Karpas-422 (cell line): ENCODE data around the gene PCP2. TPM values are rescaled to one million over a fixed set of nuclear protein-coding genes. Genes with fewer than 3 reads are reported as not detected.

Source experiments
- DNase-seq: peaks from one replicate; pipeline ENCODE4 v3.0.0-alpha.2; 2015
- H2AFZ ChIP-seq: fragments of 200-600 bp; sonication (generic); 2 replicates; pipeline ENCODE4 v1.6.1; 2014; ENCODE audit warnings: antibody characterized with exemption, low read length, mixed read lengths
- H3K27ac ChIP-seq: fragments of 200-600 bp; sonication (generic); 2 replicates; pipeline ENCODE4 v1.5.1; 2014; ENCODE audit warnings: mild to moderate bottlenecking, low read length, moderate library complexity
- H3K27me3 ChIP-seq: fragments of 200-600 bp; sonication (generic); 2 replicates; pipeline ENCODE4 v1.6.1; 2014; ENCODE audit warnings: low read length, mixed read lengths
- H3K36me3 ChIP-seq: fragments of 200-600 bp; sonication (generic); 2 replicates; pipeline ENCODE4 v1.6.1; 2014; ENCODE audit warnings: low read length, mixed read lengths; ENCODE audit not compliant: insufficient read depth
- H3K4me1 ChIP-seq: fragments of 200-600 bp; sonication (generic); 2 replicates; pipeline ENCODE4 v1.6.1; 2014; ENCODE audit warnings: mild to moderate bottlenecking, low read length, mixed read lengths
- H3K4me2 ChIP-seq: fragments of 200-600 bp; sonication (generic); 2 replicates; pipeline ENCODE4 v1.6.1; 2014; ENCODE audit warnings: low read length, low read depth, mild to moderate bottlenecking; ENCODE audit not compliant: poor library complexity, severe bottlenecking
- H3K4me3 ChIP-seq: fragments of 200-600 bp; sonication (generic); 2 replicates; pipeline ENCODE4 v1.5.1; 2014; ENCODE audit warnings: mild to moderate bottlenecking, antibody characterized with exemption, low read length, mixed read lengths
- H3K79me2 ChIP-seq: fragments of 200-600 bp; sonication (generic); 2 replicates; pipeline ENCODE4 v1.6.1; 2014; ENCODE audit warnings: mild to moderate bottlenecking, low read length, mixed read lengths
- H3K9ac ChIP-seq: fragments of 200-600 bp; sonication (generic); 2 replicates; pipeline ENCODE4 v1.6.0; 2014; ENCODE audit warnings: low read length
- H3K9me2 ChIP-seq: fragments of 200-600 bp; sonication (generic), shearing (Covaris generic); replicated peaks from 2 replicates; pipeline ENCODE4 v1.6.0; 2014; ENCODE audit warnings: mild to moderate bottlenecking, low read length, moderate library complexity; ENCODE audit not compliant: insufficient read depth
- H3K9me3 ChIP-seq: fragments of 300-700, 200-600 bp; sonication (generic); 2 replicates; pipeline ENCODE4 v1.6.1; 2014; ENCODE audit warnings: low read length, mixed read lengths
- H4K20me1 ChIP-seq: fragments of 200-600 bp; sonication (generic); 2 replicates; pipeline ENCODE4 v1.6.1; 2014; ENCODE audit warnings: mild to moderate bottlenecking, antibody characterized with exemption, low read length, low read depth; ENCODE audit not compliant: insufficient read depth
- total RNA-seq: library from RNA; depleted of rRNA; stranded (reverse); fragments of >200 nt; shearing (Covaris generic); gene quantifications from 2 replicates; pipeline ENCODE4 v1.2.3, GENCODE V29; 2014; ENCODE audit warnings: low replicate concordance

PCP2 gene
- total RNA-seq, 1 experiment from 2014 or later = not detected

DNA sequence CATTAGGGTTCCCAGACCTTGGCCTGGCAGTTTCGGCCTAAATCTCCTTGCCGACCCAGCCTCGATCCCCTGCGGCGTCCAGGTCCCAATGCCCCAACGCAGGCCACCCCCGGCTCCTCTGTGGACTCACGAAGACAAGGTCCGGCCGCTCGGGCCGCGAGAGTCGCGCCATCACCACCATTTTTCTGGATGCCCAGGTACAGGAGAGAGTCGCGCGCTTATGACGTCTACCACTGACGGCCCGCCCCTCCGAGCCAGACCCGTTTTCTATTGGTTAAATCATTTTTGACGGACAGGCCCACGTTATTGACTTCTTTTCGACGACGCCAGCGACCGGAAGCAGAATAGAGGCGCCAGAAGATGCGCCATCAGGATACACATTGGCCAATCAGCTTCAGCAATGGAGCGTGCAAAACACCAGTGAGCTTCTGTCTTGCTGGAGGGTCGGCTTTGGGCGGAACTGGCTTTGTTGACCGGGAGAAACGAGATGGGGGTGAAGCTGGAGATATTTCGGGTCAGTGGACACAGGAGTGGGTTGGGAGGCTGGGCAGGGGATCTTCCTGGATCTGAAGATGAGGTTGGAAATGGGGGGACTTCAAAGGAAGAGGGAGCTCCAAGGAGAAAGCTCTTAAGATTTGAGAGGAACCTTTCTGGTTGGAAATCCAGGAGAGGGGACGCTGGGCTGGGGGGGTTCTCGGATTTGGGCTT lies 4.0 kb downstream of the PCP2 start, which contains the start of the genes PET100 and XAB2:
TSS of gene PET100 (plus strand) at position 447 of the 708 bp plus-strand sequence. CDS start at position 488, 41 bp downstream.
TSS of gene XAB2 (minus strand) at position 199 of the 708 bp plus-strand sequence. CDS start at position 181, 18 bp downstream.
- peaks cover 19% of the 10 kb centered on the region for H3K4me1 ChIP-seq
- H3K79me2 ChIP-seq = peaks cover 53% of the 10 kb centered on the region
- H3K9ac ChIP-seq = peak within 1 kb of the TSS; percentile 95
- H3K4me3 ChIP-seq = peak within 1 kb of the TSS; percentile 97
- no peaks in the 10 kb centered on the region for H3K36me3 ChIP-seq
- peak; percentile 98 for DNase-seq
- no peaks in the 10 kb centered on the region for H3K9me2 ChIP-seq
- H3K4me2 ChIP-seq = peak within 1 kb of the TSS; percentile 92
- H4K20me1 ChIP-seq = peaks cover 20% of the 10 kb centered on the region; the same call in 1 of the 2 replicates
- no peak within 1 kb of the TSS for H2AFZ ChIP-seq
- H3K27ac ChIP-seq = no peak within 1 kb of the TSS
- H3K27me3 ChIP-seq = no peaks in the 10 kb centered on the region
- no peaks in the 10 kb centered on the region for H3K9me3 ChIP-seq

DNA sequence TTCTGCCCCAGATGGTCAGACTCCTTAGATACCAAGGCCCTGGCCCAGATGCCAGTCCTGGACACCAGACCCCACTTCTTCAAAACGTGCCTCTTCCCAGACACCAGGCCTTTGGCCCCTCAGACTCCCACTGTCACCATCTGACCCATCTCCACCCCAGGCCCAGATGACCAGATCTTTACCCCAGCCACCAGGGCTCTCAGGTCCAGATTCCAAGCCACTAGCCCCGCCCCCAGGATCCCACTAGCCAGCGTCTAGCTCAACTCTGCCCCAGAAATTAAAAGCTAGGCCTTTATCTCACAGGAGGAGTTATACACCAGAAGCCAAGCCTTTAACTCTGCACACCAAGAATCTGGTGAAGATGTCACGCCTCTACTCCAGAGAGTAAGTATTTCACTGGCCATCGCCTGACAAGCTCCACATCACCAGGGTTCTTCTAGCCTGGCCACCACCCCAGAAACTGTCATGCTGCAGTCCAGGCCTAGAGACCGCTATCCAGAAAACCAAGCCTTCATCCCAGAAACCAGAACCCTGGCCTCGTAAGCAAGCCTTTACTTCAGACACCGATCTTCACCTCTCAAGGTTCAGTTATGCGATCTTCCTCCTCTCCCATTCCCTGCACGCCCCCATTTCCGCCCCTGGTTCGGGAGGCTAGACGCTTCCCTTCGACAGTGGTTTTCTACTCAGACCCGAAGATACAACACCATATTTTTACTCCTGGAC lies 4.8 kb downstream of the PCP2 start:
- H2AFZ ChIP-seq = no peak overlapping the region
- no peak for DNase-seq
- H3K36me3 ChIP-seq = no peaks in the 10 kb centered on the region
- no peaks in the 10 kb centered on the region for H3K27me3 ChIP-seq
- peaks cover 19% of the 10 kb centered on the region for H3K4me1 ChIP-seq
- H3K9ac ChIP-seq = peak overlapping the region; percentile 88
- H3K9me3 ChIP-seq = no peaks in the 10 kb centered on the region
- H3K9me2 ChIP-seq = no peaks in the 10 kb centered on the region
- H4K20me1 ChIP-seq = peaks cover 20% of the 10 kb centered on the region; the same call in 1 of the 2 replicates
- peaks cover 53% of the 10 kb centered on the region for H3K79me2 ChIP-seq
- peak overlapping the region; percentile 97 for H3K4me3 ChIP-seq
- peak overlapping the region; percentile 87 for H3K4me2 ChIP-seq
- H3K27ac ChIP-seq = no peak overlapping the region

DNA sequence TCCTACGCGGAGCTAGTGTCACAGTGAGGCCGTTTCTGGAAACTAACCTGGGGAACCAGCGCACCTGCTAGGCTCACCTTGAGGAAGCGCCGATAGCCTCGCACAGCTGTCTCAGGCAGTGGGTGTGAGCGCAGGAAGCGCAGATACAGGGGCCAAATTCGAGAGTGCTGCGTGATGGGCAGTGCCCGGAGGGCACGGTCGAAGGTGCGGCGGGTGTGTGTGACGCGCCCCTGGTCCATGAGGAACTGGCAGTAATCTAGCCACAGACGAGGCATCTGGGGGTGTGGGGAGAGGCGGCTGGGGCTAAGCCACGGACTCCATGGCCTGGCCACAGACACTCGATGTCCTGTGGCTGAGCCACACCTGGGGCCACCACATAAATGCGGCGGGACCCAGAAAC lies 6.4 kb downstream of the PCP2 start:
- no peak for DNase-seq
- Histone ChIP-seq H3K36me3 (no peaks in the 10 kb centered on the region; the same call in 1 of the 2 replicates), H3K4me2 (no peak overlapping the region), H3K4me1 (peaks cover 19% of the 10 kb centered on the region), H3K4me3 (no peak overlapping the region), H2AFZ (no peak overlapping the region), H3K9ac (no peak overlapping the region), H4K20me1 (peaks cover 23% of the 10 kb centered on the region; the same call in 1 of the 2 replicates), H3K27ac (no peak overlapping the region), H3K79me2 (peaks cover 53% of the 10 kb centered on the region), H3K9me2 (no peaks in the 10 kb centered on the region), H3K27me3 (no peaks in the 10 kb centered on the region), H3K9me3 (no peaks in the 10 kb centered on the region)

DNA sequence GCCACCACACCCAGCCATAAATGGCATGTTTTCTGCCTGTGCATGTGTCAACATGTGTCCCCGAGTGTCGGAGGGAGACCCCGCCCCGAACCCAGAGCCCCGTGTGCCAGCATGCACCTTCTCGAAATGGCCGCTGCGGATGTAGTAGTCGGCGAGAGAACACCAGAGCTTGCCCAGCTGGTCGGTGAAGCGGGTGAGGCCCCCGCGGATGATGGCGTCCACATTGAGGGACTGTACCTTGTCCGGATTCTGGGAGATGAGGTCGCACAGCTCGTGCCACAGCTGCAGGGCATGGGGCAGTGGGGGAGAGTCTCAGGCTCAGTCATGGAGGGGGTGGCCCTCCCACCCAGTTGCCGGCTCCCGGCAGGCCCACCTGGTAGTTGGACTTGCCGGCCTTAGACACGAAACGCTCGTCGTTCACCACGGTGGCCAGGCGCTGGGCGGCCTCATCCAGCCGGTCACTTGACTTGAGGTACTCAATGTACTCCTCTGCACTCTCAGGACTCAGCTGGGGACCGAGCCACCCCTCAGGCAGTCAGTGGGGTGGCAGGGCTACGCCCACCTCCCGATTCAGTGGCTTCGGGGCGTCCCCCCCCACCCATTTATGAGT lies 7.7 kb downstream of the PCP2 start:
- Histone ChIP-seq H3K9me3 (no peaks in the 10 kb centered on the region), H4K20me1 (peaks cover 23% of the 10 kb centered on the region; the same call in 1 of the 2 replicates), H3K4me3 (no peak overlapping the region), H3K9ac (no peak overlapping the region), H3K27ac (no peak overlapping the region), H3K36me3 (no peaks in the 10 kb centered on the region; the same call in 1 of the 2 replicates), H3K4me2 (no peak overlapping the region), H3K9me2 (no peaks in the 10 kb centered on the region), H2AFZ (no peak overlapping the region), H3K79me2 (peaks cover 47% of the 10 kb centered on the region), H3K27me3 (no peaks in the 10 kb centered on the region), H3K4me1 (peaks cover 16% of the 10 kb centered on the region)
- no peak for DNase-seq

DNA sequence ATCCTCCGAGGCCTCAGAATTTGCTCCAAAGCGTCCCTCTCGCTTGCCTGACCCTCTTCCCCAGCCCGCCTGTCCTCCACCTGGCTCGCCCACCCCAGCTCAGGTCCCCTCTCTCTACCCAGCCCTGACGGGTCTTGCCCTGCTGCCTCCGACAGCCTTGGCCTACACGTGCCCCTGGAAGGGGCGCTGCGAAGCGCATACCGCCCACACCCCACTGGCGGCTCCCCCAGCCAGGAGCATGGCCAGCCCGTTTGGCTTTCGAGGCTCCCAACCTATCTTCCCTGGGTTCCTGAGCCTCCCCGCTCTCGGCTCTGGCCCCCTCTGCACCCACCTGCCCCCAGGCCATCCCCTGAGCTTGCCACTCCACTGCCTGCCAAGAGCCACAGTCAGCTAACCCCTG lies 8.7 kb downstream of the PCP2 start:
- H3K79me2 ChIP-seq = peaks cover 36% of the 10 kb centered on the region
- H3K27me3 ChIP-seq = no peaks in the 10 kb centered on the region
- no peak overlapping the region for H3K4me2 ChIP-seq
- no peaks in the 10 kb centered on the region for H3K9me3 ChIP-seq
- DNase-seq = no peak
- peaks cover 23% of the 10 kb centered on the region; the same call in 1 of the 2 replicates for H4K20me1 ChIP-seq
- no peak overlapping the region for H3K4me3 ChIP-seq
- no peaks in the 10 kb centered on the region; the same call in 1 of the 2 replicates for H3K36me3 ChIP-seq
- no peak overlapping the region for H2AFZ ChIP-seq
- H3K9me2 ChIP-seq = no peaks in the 10 kb centered on the region
- no peak overlapping the region for H3K9ac ChIP-seq
- no peak overlapping the region for H3K27ac ChIP-seq
- H3K4me1 ChIP-seq = peaks cover 9% of the 10 kb centered on the region

DNA sequence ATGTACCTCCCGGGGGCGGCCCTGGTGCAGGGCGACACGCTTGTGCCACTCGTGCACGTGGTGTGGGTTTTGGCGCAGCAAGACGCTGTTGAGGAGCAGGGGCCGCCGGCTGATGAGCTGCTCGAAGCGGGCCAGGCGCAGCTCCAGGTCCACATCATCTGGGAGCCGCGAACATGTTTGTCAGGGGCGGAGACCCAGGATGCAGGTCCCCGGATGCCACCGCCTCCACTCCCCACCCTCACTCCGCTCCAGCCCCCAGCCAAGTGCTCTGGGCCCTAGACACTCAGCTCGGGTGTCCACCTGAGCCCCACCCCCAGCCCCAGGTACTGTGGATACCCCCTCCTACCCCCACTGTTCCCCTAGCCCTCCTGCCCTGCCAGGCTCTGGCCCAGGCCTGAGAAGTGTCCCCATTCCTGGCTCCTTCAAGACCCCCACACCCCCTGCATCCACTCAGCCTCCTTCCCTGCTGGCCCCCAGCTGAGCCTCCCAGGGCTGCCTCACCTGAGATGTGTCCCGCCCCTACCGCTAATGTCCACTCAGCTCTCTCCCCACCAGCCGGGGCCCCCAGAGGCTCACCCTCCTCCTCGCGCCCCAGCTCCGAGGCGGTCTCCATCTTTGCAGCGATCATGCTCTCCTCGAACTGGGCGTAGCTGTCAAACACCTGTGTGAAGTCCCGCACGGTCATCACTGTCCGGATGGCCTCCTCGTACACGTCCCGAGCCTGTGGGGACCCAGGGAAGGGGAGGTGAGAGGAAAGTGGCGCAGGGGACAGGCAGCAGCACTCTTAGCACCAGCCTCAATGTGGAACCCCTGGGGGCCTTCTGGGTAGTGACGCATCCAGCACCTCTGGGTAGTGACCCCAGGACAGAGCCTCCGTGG lies 9.6 kb downstream of the PCP2 start:
- H3K9ac ChIP-seq = no peak overlapping the region
- no peak overlapping the region for H3K27ac ChIP-seq
- peaks cover 30% of the 10 kb centered on the region for H3K79me2 ChIP-seq
- H2AFZ ChIP-seq = no peak overlapping the region
- no peaks in the 10 kb centered on the region for H3K9me2 ChIP-seq
- H4K20me1 ChIP-seq = peaks cover 23% of the 10 kb centered on the region; the same call in 1 of the 2 replicates
- H3K36me3 ChIP-seq = no peaks in the 10 kb centered on the region; the same call in 1 of the 2 replicates
- no peaks in the 10 kb centered on the region for H3K9me3 ChIP-seq
- H3K4me2 ChIP-seq = no peak overlapping the region
- no peaks in the 10 kb centered on the region for H3K27me3 ChIP-seq
- H3K4me3 ChIP-seq = no peak overlapping the region
- no peak for DNase-seq
- H3K4me1 ChIP-seq = peaks cover 9% of the 10 kb centered on the region

DNA sequence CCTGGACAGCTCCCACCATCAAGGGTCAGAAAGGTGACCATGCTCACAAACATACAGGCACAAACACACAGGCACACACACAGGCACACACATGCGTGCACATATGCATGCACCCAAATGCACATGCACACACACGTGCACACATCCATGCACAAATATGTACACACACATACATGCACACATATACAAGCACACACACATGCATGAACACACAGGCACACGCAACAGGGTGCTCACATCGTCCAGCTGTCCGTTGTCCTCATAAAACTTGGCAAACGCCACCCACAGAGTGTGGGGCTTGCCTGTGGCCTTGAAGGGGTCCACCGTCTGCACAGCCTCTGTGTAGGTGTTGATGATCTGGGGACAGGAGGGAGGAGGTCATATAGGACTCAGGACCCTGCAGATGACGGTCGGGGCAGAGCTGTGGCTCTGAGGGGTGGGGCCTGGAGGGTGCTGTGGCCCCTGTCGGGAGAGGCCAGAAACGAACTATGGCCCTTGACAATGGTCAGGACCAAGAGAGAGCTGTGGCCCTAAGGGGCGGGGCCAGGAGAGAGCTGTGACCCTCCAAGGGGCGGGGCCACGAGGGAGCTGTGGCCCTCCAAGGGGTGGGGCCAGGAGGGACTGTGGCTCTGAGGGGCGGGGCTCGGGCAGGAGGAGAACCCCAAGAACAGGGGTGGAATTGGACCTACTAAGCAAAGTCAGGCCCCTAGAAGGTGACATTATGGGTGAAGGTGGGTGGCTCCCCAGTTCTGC lies 10.4 kb downstream of the PCP2 start:
- H3K79me2 ChIP-seq = peaks cover 21% of the 10 kb centered on the region
- H3K9me3 ChIP-seq = no peaks in the 10 kb centered on the region
- H3K4me3 ChIP-seq = no peak overlapping the region
- H3K4me1 ChIP-seq = peaks cover 3% of the 10 kb centered on the region
- no peaks in the 10 kb centered on the region for H3K9me2 ChIP-seq
- peak; percentile 71 for DNase-seq
- H3K36me3 ChIP-seq = no peaks in the 10 kb centered on the region; the same call in 1 of the 2 replicates
- no peak overlapping the region for H3K27ac ChIP-seq
- H2AFZ ChIP-seq = no peak overlapping the region
- H3K9ac ChIP-seq = no peak overlapping the region
- H3K4me2 ChIP-seq = no peak overlapping the region
- peaks cover 16% of the 10 kb centered on the region; the same call in 1 of the 2 replicates for H4K20me1 ChIP-seq
- H3K27me3 ChIP-seq = no peaks in the 10 kb centered on the region
